CD4-positive, alpha-beta T cell treated with Interleukin-12 subunit alpha and Interleukin-12 subunit beta, for 1 hour (primary cell): ENCODE data around the gene CCNF.
A peak's percentile ranks its signal among the peaks of the same experiment; 100 is the strongest.
"Not testable (repeated sequence)": the region's sequence is repeated elsewhere in the genome, so short reads cannot be mapped to it uniquely, and the experiment has no call there.

Source experiments
- DNase-seq: peaks from one replicate; pipeline ENCODE4 v3.0.0-alpha.2; 2020

The CCNF gene

DNA sequence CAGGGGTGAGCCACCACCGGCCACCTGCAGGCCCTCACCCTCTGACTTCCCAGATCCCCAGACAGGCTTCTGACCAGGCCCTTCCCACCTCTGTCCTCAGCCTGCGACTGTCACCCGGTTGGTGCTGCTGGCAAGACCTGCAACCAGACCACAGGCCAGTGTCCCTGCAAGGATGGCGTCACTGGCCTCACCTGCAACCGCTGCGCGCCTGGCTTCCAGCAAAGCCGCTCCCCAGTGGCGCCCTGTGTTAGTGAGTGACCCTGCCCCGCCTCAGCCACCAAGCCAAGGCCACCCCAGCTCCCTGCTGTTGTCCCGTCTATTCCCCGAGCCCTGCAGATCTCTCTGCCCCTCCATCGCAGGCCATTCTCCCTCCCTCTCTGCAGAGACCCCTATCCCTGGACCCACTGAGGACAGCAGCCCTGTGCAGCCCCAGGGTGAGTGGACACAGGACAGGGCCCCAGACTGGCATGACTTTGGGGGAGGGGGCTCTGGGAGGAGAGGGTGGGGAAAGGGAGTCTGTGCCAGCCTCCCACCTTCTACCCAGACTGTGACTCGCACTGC lies 43.7 kb downstream of the CCNF start:
- DNase-seq = no peak

- peak; percentile 37 for DNase-seq
Observed at GRCh38 chr16:2473446-2473926, 44.2 kb downstream of the CCNF start.

DNA sequence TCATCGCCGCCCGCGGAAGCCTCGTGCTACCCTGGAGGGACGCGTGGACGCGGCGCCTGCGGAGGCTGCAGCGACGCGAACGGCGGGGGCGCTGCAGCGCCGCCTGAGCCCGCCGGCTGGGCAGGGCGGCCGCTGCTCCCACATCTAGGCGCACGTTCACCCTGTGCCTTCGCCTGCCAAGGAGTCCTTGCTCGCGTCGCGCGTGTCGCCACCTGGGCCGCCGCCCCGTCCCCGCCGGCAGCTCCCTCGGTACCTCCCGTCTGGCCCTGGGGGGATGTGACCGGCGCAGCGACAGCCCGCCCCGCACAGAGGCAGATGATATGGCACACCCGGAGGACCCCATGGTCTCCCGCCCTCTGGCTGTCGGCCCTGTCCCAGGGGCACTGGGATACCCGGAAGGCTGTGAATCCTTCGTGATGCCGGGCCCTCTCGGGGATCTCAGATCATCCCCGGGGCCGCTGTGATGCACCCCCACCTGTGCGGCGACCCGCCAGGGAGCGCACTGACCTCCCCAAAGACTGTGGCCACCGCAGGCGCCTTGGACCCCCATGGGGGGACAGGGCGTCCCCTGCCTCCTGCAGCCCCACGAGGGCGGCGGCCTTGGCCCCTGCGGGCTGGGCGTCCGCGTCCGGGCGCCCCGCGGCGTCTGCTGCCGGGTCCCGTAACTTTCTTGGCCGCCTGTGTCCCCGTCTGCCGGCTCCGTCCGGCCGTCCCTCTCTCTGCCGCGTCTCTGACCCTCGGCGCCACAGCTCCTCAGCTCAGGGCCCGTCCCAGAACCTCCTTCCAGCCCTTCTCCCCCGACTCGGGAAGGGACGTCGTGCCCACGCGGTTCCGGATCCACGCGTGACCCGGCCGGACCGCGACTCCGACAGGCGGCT lies 45.0 kb downstream of the CCNF start:
- DNase-seq = peak; percentile 69

DNA sequence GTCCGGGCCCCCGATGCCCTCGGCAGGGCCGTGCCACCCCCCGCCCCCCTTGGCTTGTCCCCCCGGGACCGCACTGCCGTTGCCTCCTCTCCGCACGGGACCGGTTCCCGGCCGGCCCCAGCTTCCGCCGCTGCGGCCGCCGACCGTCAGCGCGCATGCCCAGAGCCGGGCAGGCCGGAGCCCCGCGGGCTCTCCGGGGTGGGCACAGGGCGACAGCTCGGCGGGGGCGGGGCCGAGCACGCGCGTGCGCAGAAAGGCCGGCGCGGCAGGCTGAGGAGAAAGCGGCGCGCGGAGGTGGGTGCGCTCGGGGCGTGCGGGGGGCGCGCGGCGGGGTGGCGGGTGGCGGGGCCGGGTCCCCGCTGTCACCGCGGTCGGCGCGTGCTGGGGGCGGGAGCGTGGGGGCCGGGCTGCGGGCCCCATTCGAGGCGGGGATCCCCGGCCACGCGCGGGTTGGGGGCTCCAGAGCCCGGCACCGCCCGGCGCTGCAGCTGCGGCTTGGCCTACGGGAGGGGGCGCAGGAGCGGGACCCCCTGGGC lies 45.7 kb downstream of the CCNF start, which contains the start of gene TBC1D24:
TBC1D24 (plus strand) TSS at position 251 of the 536 bp plus-strand sequence. CDS start 21,022 bp downstream, outside the sequence.
- DNase-seq = peak; percentile 87

DNA sequence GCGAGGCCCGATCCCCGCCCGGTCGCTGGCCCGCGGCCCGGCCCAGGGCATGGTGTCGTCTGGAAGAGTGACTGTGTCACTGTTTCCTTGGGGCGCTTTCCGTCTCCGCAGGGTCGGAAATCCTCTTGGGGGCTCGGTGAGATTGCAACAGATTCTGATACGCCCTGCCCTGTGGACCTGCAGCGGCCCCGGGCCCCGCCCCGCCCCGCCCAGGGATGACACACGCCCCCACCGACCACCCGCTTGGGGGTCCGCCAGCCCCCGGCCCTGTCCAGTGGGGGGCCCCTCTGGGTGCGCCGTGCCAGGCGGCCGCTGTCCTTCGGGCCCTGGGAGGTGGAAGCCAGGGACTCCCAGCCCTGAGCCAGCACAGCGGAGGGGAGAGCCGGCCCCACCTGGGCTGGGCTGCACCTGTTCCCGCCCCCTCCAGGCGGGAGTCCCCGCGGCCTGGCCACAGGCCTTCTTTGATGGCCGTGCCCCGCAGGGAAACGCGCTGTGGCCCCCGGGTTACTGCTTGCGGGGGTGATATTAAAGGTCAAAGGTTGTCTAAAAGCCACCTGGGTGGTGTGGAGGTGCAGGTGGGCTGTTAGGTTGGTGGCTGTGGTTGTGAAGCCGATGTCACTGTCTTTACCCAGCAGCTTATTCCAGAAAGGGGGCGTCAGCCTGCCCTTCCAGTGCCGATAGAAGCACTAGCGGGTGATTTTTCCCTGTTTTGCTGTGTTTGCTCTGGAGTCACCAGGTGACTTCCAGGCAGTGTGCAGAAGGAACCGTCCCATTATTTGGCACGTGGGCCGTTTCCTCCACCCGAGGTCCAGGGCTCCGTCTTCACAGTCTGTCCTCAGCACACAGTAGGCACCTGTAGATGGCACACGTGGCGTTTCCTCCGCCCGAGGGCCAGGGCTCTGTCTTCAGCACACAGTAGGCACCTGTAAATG lies 46.4 kb downstream of the CCNF start:
- DNase-seq = peak; percentile 31

- no peak for DNase-seq
Observed at GRCh38 chr16:2476345-2476720, 47.1 kb downstream of the CCNF start.

GRCh38 chr16:2476741-2477140 lies 47.5 kb downstream of the CCNF start:
- no peak for DNase-seq

DNA sequence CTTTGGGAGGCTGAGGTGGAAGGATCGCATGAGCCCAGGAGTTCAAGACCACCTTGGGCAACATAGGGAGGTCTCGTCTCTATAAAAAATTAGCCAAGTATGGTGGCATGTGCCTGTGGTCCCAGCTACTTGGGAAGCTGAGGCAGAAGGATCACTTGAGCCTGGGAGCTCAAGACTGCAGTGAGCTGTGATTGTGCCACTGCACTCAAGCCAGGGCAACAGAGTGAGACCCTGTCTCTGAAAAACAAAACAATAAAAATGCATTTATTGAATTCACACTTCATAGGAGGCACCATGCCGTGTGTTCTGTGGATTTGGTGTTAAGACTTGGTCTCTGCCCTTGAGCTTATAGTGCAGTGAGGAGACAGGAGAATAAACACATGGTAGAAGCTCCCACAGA lies 48.1 kb downstream of the CCNF start:
- no peak for DNase-seq

DNA sequence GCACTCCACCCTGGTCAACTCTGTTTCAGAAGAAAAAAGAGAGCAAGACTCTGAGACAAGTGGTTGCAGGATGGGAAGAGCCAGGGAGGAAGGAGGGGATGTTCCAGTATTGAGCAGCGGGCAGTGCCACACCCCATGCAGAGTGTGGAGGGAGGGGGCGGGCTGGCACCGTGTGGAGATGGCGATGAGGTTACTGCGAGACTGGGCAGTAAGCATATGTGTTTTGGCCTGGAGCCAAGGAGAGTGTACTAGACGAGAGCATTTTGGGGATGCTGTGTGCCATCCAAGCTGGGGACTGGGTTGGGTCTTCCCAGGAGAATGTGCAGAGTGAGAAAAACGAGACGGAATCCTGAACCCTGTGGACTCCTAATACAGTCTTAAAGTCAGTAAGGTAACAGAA lies 49.0 kb downstream of the CCNF start:
- DNase-seq = no peak

GRCh38 chr16:2479996-2480395 lies 50.7 kb downstream of the CCNF start:
- DNase-seq = not testable (repeated sequence)

DNA sequence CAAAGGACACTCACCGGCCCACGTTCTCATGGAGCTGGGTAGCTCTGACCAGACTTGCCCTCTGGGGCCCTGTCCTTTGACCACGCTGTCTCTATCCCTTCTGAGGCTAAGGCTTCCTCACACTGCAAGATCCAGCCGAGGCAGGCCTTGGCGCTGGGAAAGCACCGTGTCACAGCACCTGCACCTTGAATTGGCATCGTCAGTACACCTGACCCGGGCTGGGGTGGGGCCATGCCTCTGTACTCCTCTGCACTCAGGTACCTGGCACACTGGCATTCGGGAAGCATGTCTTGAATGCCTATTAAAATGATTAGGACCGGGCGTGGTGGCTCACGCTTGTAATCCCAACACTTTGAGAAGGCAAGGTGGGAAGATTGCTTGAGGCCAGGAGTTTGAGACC lies 51.7 kb downstream of the CCNF start:
- DNase-seq = no peak

GRCh38 chr16:2481676-2482075 lies 52.4 kb downstream of the CCNF start:
- DNase-seq = no peak

DNA sequence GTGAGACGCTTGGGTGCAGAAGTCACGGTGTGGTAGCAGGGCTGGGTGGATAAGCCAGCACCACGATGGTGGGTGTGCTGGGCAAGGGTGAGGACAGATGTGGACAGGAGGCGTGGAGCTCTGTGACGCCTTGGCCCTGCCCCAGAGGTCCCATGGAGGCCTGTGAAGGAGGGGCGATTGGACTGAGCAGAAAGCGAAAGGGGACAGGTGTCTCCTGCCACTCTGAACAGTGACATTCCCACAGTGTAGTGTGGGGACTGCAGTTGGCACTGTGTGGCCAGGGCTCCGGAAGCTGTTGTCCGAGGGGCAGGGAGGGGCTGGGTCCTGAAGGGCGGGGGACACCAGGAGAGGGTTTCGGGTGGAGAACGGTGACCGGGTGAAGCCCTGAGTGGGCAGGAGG lies 53.0 kb downstream of the CCNF start:
- no peak for DNase-seq

- DNase-seq = no peak
Observed at GRCh38 chr16:2482708-2483534, 53.7 kb downstream of the CCNF start.

DNA sequence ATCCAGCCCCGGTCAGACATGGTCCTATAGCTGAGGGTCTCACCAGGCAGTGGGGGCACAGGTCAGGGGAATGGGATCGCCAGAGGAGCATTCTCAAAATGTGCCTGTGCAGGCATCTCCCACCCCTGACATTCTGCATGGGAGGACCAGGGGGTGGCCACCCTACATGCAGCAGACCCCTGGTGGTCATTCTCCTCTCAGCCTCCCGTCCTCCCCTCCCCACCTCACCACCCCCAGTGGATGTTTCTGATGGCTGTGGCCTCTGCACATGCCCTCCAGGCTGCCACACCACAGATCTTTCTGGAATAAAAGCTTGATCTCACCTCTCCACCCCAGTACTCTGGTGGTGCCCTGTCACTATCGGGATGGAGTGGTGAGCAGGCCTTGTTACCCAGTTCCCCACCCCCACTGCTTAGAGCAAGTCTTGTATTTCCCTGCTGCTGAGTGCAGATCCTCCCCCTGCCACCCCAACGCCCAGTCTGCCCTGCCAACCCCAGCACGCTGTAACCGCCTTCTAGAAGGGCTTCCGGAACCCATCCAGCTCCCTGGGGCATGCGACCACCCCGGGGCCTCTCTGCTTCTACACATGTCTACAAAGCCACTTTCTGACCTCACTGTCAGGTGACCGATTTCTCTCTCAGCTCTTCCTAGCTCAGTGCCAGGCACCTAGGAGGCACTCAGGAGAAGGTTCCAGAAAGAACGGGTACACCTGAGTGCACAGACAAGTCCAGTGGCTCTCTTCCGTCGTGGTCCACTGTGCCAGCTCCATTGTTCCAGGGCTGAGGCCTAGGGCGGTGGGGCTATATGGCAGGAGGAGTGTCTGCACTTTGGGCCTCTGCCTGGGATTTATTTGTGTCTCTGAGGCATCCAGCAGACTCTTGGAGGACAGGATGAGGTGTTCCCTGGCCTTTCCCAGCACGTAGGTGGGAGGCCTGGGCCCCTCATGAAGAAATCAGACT lies 55.0 kb downstream of the CCNF start:
- DNase-seq = no peak

- no peak for DNase-seq
Observed at GRCh38 chr16:2484898-2485508, 55.8 kb downstream of the CCNF start.

DNA sequence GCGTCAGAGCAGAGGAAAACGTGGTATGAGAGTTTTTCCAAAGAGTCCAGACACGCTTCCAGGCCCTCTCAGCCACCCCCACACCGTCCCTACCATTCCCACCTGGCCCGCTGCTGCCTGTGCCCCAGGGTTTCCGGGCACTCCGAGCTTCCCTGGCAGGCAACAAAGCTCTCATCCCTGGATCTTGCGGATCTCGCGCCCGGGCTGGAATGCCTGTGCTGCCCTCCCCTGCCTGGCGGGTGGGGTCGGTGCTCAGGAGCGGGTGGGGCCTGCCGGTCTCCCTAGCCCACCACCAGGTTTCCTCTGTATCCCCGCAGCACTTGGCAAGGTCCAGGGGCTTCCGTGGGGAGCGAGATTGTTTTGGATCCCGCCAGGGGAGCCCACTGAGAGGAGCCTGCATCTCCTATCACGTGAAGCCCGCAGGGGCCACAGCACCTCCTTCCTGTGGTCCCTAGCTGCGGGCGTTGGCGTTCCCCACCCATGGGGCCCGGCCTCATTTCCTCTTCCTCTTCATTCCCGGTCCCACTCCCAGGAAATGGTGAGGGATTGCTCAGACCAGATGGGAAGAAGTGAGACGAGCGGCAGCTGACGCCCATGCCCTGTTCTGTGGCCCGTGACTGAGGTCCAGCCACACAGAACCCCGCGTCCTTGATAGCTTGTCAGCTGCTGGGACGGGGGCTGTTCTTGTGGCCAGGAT lies 56.7 kb downstream of the CCNF start:
- no peak for DNase-seq

DNA sequence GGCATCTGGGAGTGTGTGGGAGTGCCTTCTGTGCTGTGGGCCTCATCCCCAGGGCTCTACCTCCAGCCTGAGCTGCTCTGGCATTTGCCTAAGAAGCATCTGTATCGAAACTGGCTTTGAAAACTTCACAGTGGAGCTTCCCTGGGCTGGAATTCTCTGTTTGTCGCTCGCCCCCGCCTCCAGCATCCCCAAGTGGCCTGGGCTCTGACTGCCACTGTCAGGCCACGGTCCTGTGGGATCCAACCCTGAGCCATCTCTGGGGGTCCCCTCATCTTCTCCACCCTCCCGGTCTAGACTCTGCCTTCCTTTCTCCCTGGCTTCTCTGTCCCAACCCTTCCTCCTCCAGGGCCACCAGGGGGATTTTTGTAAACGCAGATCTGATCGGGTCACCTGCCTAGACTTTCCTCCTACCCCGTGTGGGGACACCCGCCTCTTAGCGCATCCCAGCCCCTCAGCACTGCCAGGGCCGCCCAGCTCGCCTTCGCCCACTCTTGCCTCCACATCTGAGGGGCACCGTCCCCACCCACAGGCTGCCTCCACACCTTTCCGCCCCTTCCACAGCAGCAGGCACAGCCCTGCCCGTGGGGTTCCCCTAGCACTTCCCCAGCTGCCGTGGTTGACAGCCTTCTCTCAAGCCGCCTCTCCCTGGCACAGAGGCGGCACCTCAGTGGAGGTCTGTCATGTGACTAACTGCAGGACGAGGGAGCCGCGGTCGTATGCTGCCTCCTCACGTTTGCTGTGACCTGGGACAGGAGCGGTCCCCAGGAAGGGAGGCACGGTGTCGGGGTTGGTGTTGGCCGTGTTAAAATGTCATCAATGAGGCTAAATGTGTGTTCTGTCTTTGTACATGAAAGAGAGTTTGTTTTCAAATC lies 57.6 kb downstream of the CCNF start:
- peak; percentile 88 for DNase-seq

DNA sequence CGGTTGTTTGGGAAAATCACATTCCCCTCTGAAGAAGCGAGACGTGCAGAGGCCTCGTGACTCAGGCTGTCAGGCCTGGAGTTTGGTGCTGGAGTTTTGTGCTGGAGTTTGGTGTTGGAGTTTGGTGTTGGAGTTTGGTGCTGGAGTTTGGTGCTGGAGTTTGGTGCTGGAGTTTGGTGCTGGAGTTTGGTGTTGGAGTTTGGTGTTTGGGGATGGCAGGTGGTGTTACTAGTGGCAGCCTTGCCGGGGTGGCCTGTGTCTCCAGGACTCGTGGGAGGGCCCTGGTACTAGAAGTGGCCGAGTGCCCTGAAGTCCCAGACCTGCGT lies 58.2 kb downstream of the CCNF start:
- no peak for DNase-seq
